IPS-20b (cell line): ENCODE data around the gene LRRN4CL.

Experiments
- H3K27ac ChIP-seq: one replicate; pipeline ENCODE4 v1.5.1; 2013; ENCODE audit warnings: low read length
- H3K27me3 ChIP-seq: 2 replicates; pipeline ENCODE4 v1.6.1; 2013; ENCODE audit warnings: mild to moderate bottlenecking, low read length, inconsistent platforms; ENCODE audit not compliant: insufficient read depth
- H3K36me3 ChIP-seq: 2 replicates; pipeline ENCODE4 v1.6.1; 2013; ENCODE audit warnings: low read depth, mild to moderate bottlenecking, inconsistent platforms, low read length, moderate library complexity; ENCODE audit not compliant: insufficient read depth
- H3K4me1 ChIP-seq: 2 replicates; pipeline ENCODE4 v1.6.1; 2013; ENCODE audit warnings: mild to moderate bottlenecking, control low read depth, inconsistent platforms, low read length, moderate library complexity; ENCODE audit not compliant: insufficient read depth
- H3K4me3 ChIP-seq: 2 replicates; pipeline ENCODE4 v1.5.1; 2013; ENCODE audit warnings: mild to moderate bottlenecking, low read length, inconsistent platforms
- H3K9ac ChIP-seq: 2 replicates; pipeline ENCODE4 v1.6.1; 2013; ENCODE audit warnings: low read depth, mild to moderate bottlenecking, inconsistent platforms, low read length, moderate library complexity
- H3K9me3 ChIP-seq: 2 replicates; pipeline ENCODE4 v1.6.1; 2013; ENCODE audit warnings: mild to moderate bottlenecking, low read depth, low read length, inconsistent platforms; ENCODE audit not compliant: insufficient read depth

Gene LRRN4CL

GRCh38 chr11:62671236-62671607 is 18.1 kb downstream of the LRRN4CL start:
- Histone ChIP-seq H3K27me3 (no peaks in the 10 kb centered on the region), H3K36me3 (peaks cover 38% of the 10 kb centered on the region), H3K4me3 (peak overlapping the region; percentile 88), H3K9ac (peak overlapping the region; percentile 97), H3K4me1 (peaks cover 8% of the 10 kb centered on the region; the same call in 1 of the 2 replicates), H3K9me3 (no peaks in the 10 kb centered on the region), H3K27ac (peak overlapping the region; percentile 78)

GRCh38 chr11:62669420-62670161 is 19.7 kb downstream of the LRRN4CL start:
- Histone ChIP-seq H3K4me1 (peaks cover 10% of the 10 kb centered on the region; the same call in 1 of the 2 replicates), H3K9ac (0 out of 2 replicates have a peak overlapping the region, but pooled peaks have one; percentile 19), H3K27ac (no peak overlapping the region), H3K36me3 (peaks cover 43% of the 10 kb centered on the region), H3K27me3 (no peaks in the 10 kb centered on the region), H3K9me3 (no peaks in the 10 kb centered on the region), H3K4me3 (no peak overlapping the region)

- Histone ChIP-seq H3K27me3 (no peaks in the 10 kb centered on the region), H3K36me3 (peaks cover 33% of the 10 kb centered on the region), H3K9ac (peak overlapping the region; percentile 100; the same call in 1 of the 2 replicates), H3K4me1 (peaks cover 10% of the 10 kb centered on the region; the same call in 1 of the 2 replicates), H3K27ac (peak overlapping the region; percentile 80), H3K9me3 (no peaks in the 10 kb centered on the region), H3K4me3 (peak overlapping the region; percentile 98; the same call in 1 of the 2 replicates)
Observed at GRCh38 chr11:62667460-62667859, 21.9 kb downstream of the LRRN4CL start.

DNA sequence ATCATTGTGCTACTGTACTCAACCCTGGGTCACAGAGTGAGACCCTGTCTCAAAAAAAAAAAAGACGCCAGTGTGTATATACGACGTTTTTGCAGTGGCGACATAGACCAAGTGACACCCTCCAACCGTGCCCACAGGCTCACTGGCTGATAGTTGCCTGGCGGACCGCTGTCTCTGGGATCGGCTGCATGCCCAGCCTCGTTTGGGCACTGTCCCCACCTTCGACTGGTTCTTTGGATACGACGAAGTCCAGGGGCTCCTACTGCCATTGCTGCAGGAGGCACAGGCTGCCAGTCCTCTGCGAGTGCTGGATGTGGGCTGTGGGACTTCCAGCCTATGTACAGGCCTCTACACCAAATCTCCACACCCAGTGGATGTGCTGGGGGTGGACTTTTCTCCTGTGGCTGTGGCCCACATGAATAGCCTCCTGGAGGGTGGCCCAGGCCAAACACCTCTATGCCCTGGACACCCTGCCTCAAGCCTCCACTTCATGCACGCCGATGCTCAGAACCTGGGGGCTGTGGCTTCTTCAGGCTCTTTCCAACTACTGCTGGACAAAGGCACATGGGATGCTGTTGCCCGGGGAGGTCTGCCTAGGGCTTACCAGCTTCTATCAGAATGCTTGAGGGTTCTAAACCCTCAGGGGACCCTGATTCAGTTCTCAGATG is 22.9 kb downstream of the LRRN4CL start:
- peak overlapping the region; percentile 98 for H3K4me3 ChIP-seq
- H3K27ac ChIP-seq = peak overlapping the region; percentile 80
- no peaks in the 10 kb centered on the region for H3K9me3 ChIP-seq
- peaks cover 42% of the 10 kb centered on the region for H3K36me3 ChIP-seq
- peak overlapping the region; percentile 100 for H3K9ac ChIP-seq
- H3K4me1 ChIP-seq = peaks cover 10% of the 10 kb centered on the region; the same call in 1 of the 2 replicates
- H3K27me3 ChIP-seq = no peaks in the 10 kb centered on the region

DNA sequence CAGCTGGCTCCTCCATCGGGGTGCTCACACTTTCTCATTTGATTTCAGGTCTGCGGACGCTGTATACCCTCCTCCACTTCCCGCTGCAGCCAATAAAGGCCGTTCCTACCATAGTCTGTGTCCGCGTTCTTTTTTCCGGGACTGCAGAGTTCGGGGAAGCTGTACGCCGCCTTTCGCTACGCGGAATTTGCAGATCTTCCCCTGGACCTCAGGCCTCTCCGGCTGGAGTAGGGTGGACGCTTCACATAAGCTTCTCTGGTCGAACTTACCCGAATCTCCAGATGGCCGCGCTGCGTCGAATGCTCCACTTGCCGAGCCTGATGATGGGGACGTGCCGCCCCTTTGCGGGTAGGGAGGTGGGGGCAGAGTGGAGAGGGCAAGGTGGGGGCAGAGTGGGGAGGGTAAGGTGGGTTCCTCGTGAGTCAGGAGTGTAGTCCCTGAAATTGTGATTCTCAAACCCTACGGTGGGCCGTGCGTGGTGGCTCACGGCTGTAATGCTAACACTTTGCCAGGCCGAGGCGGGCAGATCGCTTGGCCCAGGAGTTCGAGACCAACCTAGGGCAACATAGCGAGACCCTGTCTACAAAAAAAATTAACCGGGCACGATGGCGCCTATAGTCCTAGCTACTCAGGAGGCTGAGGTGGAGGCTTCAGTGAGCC is 23.6 kb downstream of the LRRN4CL start:
- no peaks in the 10 kb centered on the region for H3K9me3 ChIP-seq
- H3K36me3 ChIP-seq = peaks cover 44% of the 10 kb centered on the region
- H3K4me1 ChIP-seq = peaks cover 10% of the 10 kb centered on the region; the same call in 1 of the 2 replicates
- H3K9ac ChIP-seq = peak overlapping the region; percentile 100
- no peaks in the 10 kb centered on the region for H3K27me3 ChIP-seq
- H3K27ac ChIP-seq = peak overlapping the region; percentile 80
- peak overlapping the region; percentile 98 for H3K4me3 ChIP-seq

DNA sequence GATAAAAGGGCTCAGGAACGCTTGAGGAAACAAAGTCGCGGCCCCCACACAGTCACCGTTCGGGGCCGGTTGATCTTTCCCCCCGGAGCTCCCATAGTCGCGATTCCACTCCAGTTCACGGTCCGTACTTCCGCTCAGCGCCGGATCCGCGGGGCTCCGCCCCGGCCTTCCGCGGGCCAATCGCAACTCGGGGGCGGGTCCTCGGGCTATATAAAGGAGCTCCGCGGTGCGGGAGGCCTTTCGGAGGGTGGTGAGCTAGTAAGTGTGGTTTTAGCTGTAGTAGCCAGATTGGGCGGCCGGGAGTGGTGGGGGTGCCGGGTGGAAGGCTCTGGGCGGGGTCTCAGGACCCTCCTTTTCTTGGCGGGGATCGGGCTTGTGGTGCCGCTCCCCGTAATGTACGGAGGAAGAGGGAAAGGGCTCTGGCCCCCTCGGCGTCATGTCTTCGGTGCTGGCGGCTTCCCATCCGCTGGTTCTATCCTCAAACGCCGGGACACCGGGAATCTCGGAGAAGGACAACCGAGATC is 24.2 kb downstream of the LRRN4CL start, which contains the start of the genes C11orf98 and CSKMT:
C11orf98 (minus strand) TSS at position 136 of the 524 bp plus-strand sequence; CDS start at position 95, 41 bp downstream.
CSKMT (plus strand) TSS at position 238 of the 524 bp plus-strand sequence. CDS start 568 bp downstream, outside the sequence.
- H3K27me3 ChIP-seq = no peaks in the 10 kb centered on the region
- no peaks in the 10 kb centered on the region for H3K9me3 ChIP-seq
- H3K36me3 ChIP-seq = peaks cover 44% of the 10 kb centered on the region
- H3K9ac ChIP-seq = peak within 1 kb of the TSS; percentile 100
- peaks cover 10% of the 10 kb centered on the region; the same call in 1 of the 2 replicates for H3K4me1 ChIP-seq
- H3K27ac ChIP-seq = peak within 1 kb of the TSS; percentile 80
- H3K4me3 ChIP-seq = peak within 1 kb of the TSS; percentile 98

- peak overlapping the region; percentile 68 for H3K27ac ChIP-seq
- H3K9me3 ChIP-seq = no peaks in the 10 kb centered on the region
- peaks cover 10% of the 10 kb centered on the region; the same call in 1 of the 2 replicates for H3K4me1 ChIP-seq
- peak overlapping the region; percentile 100; the same call in 1 of the 2 replicates for H3K9ac ChIP-seq
- H3K36me3 ChIP-seq = peaks cover 44% of the 10 kb centered on the region
- H3K27me3 ChIP-seq = no peaks in the 10 kb centered on the region
- H3K4me3 ChIP-seq = peak overlapping the region; percentile 98
Observed at GRCh38 chr11:62664405-62665074, 24.8 kb downstream of the LRRN4CL start.

- 0 out of 2 replicates have a peak, but pooled peaks cover 5% of the 10 kb centered on the region for H3K36me3 ChIP-seq
- H3K9me3 ChIP-seq = no peaks in the 10 kb centered on the region
- H3K27ac ChIP-seq = no peak overlapping the region
- H3K9ac ChIP-seq = no peak overlapping the region
- H3K4me3 ChIP-seq = no peak overlapping the region
- no peaks in the 10 kb centered on the region for H3K27me3 ChIP-seq
- 0 out of 2 replicates have a peak, but pooled peaks cover 2% of the 10 kb centered on the region for H3K4me1 ChIP-seq
Observed at GRCh38 chr11:62656796-62657429, 32.4 kb downstream of the LRRN4CL start.

GRCh38 chr11:62654297-62654696 is 35.0 kb downstream of the LRRN4CL start:
- H3K27ac ChIP-seq = no peak overlapping the region

GRCh38 chr11:62652161-62653006 is 36.9 kb downstream of the LRRN4CL start:
- H3K9ac ChIP-seq = peak overlapping the region; percentile 96
- H3K36me3 ChIP-seq = peaks cover 21% of the 10 kb centered on the region
- H3K4me3 ChIP-seq = peak overlapping the region; percentile 100
- no peaks in the 10 kb centered on the region for H3K27me3 ChIP-seq
- no peaks in the 10 kb centered on the region for H3K9me3 ChIP-seq
- 0 out of 2 replicates have a peak, but pooled peaks cover 2% of the 10 kb centered on the region for H3K4me1 ChIP-seq
- peak overlapping the region; percentile 10 for H3K27ac ChIP-seq

More at GRCh38 chr11:62654297-62654696, 35.0 kb downstream of the LRRN4CL start:
- no peaks in the 10 kb centered on the region for H3K27me3 ChIP-seq
- H3K9ac ChIP-seq = no peak overlapping the region
- H3K9me3 ChIP-seq = no peaks in the 10 kb centered on the region
- H3K4me3 ChIP-seq = no peak overlapping the region
- 0 out of 2 replicates have a peak, but pooled peaks cover 2% of the 10 kb centered on the region for H3K4me1 ChIP-seq
- peaks cover 6% of the 10 kb centered on the region for H3K36me3 ChIP-seq
